SU-DHL-6 (cell line): Measurements from ENCODE around the gene SOAT2.

Experiments used
- H2AFZ ChIP-seq: fragments of 200-600 bp; sonication (generic); 2 replicates; pipeline ENCODE4 v1.6.1; 2014; ENCODE audit warnings: low read depth, mild to moderate bottlenecking, moderate library complexity, mixed read lengths, antibody characterized with exemption, low read length; ENCODE audit not compliant: severe bottlenecking
- H3F3A ChIP-seq: fragments of 200-600 bp; shearing (Covaris generic); 2 replicates; pipeline ENCODE4 v1.6.0; 2016; ENCODE audit warnings: antibody characterized with exemption, mild to moderate bottlenecking; ENCODE audit not compliant: insufficient read depth
- H3K27ac ChIP-seq: fragments of 200-600 bp; sonication (generic); 2 replicates; pipeline ENCODE4 v1.5.1; 2016; ENCODE audit warnings: low read depth, mild to moderate bottlenecking, low read length, moderate library complexity, mixed read lengths
- H3K27me3 ChIP-seq: fragments of 200-600 bp; sonication (generic), shearing (Covaris generic); 2 replicates; pipeline ENCODE4 v1.6.0; 2014; ENCODE audit warnings: mild to moderate bottlenecking, low read length
- H3K36me3 ChIP-seq: fragments of 200-600 bp; sonication (generic); 2 replicates; pipeline ENCODE4 v1.6.1; 2014; ENCODE audit warnings: mild to moderate bottlenecking, low read length, mixed read lengths
- H3K4me2 ChIP-seq: fragments of 300-600, 200-600 bp; shearing (Covaris generic), sonication (generic); 2 replicates; pipeline ENCODE4 v1.6.0; 2014; ENCODE audit warnings: low read length, low read depth, mild to moderate bottlenecking; ENCODE audit not compliant: poor library complexity, severe bottlenecking
- H3K4me3 ChIP-seq: fragments of 200-600 bp; sonication (generic); 2 replicates; pipeline ENCODE4 v1.5.1; 2014; ENCODE audit warnings: antibody characterized with exemption, low read length, mild to moderate bottlenecking, mixed read lengths; ENCODE audit not compliant: insufficient read depth, poor library complexity, severe bottlenecking
- H3K79me2 ChIP-seq: fragments of 200-600 bp; sonication (generic); 2 replicates; pipeline ENCODE4 v1.6.1; 2014; ENCODE audit warnings: mild to moderate bottlenecking, low read length, moderate library complexity; ENCODE audit not compliant: insufficient read depth
- H3K9ac ChIP-seq: fragments of 200-600 bp; sonication (generic); 2 replicates; pipeline ENCODE4 v1.7.0; 2014; ENCODE audit warnings: mild to moderate bottlenecking, low read length
- H3K9me2 ChIP-seq: fragments of 200-600 bp; sonication (generic); replicated peaks from 2 replicates; pipeline ENCODE4 v1.6.1; 2014; ENCODE audit warnings: low read length; ENCODE audit not compliant: insufficient read depth
- H3K9me3 ChIP-seq: fragments of 200-600 bp; sonication (generic); 2 replicates; pipeline ENCODE4 v1.6.1; 2014; ENCODE audit warnings: low read length, mixed read lengths; ENCODE audit not compliant: insufficient read depth
- H4K20me1 ChIP-seq: fragments of 200-600 bp; sonication (generic); 2 replicates; pipeline ENCODE4 v1.6.1; 2014; ENCODE audit warnings: low read depth, mild to moderate bottlenecking, antibody characterized with exemption, low read length, moderate library complexity, mixed read lengths
- EZH2phosphoT487 ChIP-seq: fragments of 200-600 bp; sonication (generic), shearing (Covaris generic); conservative IDR thresholded peaks from 2 replicates; pipeline ENCODE4 v1.6.1; 2018; ENCODE audit warnings: mild to moderate bottlenecking, antibody characterized with exemption, low read length, moderate library complexity, mixed read lengths
- TF ChIP-seq, protein P1 (sequence below): fragments of 200-600 bp; sonication (generic); IDR thresholded peaks from one replicate; pipeline ENCODE4 v1.5.1; 2017; ENCODE audit warnings: antibody characterized with exemption, mild to moderate bottlenecking, low read length, moderate library complexity; ENCODE audit not compliant: insufficient read depth, poor library complexity, severe bottlenecking

Gene SOAT2

DNA sequence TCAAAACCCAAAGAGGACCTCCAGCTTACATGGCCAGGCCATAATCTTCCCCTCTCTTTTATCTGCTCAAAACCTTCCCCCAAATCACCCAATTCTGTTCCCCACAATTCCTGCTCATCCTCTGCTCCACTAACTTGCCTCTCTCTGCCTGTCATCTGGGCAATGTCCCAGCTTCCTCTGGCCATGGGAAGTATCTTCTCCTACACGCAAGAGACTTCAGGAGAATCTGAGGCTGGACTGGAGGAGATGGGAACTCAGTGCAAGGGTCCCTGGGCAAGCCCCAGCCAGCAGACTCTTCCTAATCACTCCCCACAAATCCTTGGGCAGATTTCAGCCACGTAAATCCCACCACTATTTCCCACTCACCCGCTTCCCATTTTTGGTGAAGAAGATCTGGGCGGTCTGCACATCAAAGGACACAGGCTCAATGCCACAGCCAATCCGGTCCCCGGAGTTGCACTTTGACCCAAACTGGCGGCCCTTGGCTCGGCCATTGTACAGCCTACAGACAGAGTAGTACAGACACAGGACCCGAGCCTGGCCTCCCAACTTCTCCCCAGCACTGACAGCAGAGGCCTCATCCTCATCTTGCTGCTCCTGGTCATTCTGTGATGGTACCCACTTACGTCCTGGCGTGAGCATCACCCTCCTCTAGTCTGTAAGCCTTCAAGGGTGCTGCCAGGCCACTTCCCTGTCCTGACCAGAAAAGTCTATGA is 28.8 kb upstream of the SOAT2 start:
- no peak overlapping the region for H2AFZ ChIP-seq
- no peaks in the 10 kb centered on the region for H3K9me2 ChIP-seq
- no peak overlapping the region for H3K4me3 ChIP-seq
- H3K36me3 ChIP-seq: no peaks in the 10 kb centered on the region
- no peaks in the 10 kb centered on the region for H4K20me1 ChIP-seq
- TF ChIP-seq, protein P1, sequence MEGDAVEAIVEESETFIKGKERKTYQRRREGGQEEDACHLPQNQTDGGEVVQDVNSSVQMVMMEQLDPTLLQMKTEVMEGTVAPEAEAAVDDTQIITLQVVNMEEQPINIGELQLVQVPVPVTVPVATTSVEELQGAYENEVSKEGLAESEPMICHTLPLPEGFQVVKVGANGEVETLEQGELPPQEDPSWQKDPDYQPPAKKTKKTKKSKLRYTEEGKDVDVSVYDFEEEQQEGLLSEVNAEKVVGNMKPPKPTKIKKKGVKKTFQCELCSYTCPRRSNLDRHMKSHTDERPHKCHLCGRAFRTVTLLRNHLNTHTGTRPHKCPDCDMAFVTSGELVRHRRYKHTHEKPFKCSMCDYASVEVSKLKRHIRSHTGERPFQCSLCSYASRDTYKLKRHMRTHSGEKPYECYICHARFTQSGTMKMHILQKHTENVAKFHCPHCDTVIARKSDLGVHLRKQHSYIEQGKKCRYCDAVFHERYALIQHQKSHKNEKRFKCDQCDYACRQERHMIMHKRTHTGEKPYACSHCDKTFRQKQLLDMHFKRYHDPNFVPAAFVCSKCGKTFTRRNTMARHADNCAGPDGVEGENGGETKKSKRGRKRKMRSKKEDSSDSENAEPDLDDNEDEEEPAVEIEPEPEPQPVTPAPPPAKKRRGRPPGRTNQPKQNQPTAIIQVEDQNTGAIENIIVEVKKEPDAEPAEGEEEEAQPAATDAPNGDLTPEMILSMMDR: no peak
- TF ChIP-seq EZH2phosphoT487: no peak
- H3K9ac ChIP-seq: no peak overlapping the region
- H3K27me3 ChIP-seq: no peaks in the 10 kb centered on the region
- H3K79me2 ChIP-seq: peaks cover 7% of the 10 kb centered on the region
- H3K4me2 ChIP-seq: no peak overlapping the region
- H3F3A ChIP-seq: no peaks in the 10 kb centered on the region
- no peak overlapping the region for H3K27ac ChIP-seq
- no peaks in the 10 kb centered on the region for H3K9me3 ChIP-seq

DNA sequence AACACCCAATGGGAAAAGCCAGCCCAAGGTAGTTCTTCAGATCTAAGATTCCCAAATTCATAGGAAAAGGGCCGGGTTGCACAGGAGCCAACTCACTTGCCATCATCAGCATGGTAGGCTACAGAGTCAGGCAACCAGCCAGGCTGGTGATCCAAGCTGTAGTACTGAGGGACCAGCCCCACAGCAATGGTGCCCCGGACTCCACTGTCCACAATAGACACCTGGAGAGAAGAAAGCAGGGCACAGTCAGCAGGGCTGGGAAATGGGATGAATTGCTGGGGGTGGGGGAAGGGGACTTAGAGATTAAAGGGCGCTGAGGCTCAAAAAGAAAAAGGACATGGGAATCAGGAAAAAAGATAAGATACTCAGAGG is 28.3 kb upstream of the SOAT2 start:
- Histone ChIP-seq H2AFZ (no peak overlapping the region), H3K36me3 (no peaks in the 10 kb centered on the region), H3K4me2 (no peak overlapping the region), H3K27me3 (no peaks in the 10 kb centered on the region), H4K20me1 (no peaks in the 10 kb centered on the region), H3K4me3 (no peak overlapping the region), H3K27ac (no peak overlapping the region), H3K79me2 (peaks cover 7% of the 10 kb centered on the region), H3K9me3 (no peaks in the 10 kb centered on the region), H3K9me2 (no peaks in the 10 kb centered on the region), H3F3A (no peaks in the 10 kb centered on the region), H3K9ac (no peak overlapping the region)
- TF ChIP-seq, protein P1: no peak
- no peak for TF ChIP-seq EZH2phosphoT487

DNA sequence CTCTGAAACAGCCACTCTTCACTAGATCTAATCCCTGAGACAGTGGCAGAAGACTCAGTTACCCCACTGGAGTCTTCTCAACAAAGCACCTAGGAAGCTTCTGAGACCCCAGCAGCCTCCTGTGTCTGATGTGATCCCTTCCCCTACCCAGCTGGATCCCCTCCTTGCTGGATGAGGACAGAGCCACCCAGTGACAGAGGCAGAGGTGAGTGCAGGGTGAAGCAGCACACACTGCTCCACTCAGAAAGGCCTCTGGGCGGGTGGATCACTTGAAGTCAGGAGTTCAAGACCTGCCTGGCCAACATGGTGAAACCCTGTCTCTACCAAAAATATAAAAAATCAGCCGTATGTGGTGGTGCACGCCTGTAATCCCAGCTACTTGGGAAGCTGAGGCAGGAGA is 26.8 kb upstream of the SOAT2 start:
- no peaks in the 10 kb centered on the region for H3K9me3 ChIP-seq
- H3K36me3 ChIP-seq: no peaks in the 10 kb centered on the region
- no peak overlapping the region for H3K4me3 ChIP-seq
- H4K20me1 ChIP-seq: no peaks in the 10 kb centered on the region
- H3K4me2 ChIP-seq: no peak overlapping the region
- TF ChIP-seq EZH2phosphoT487: no peak
- TF ChIP-seq, protein P1: no peak
- H3K79me2 ChIP-seq: peaks cover 7% of the 10 kb centered on the region
- H3K9me2 ChIP-seq: no peaks in the 10 kb centered on the region
- H3K27ac ChIP-seq: no peak overlapping the region
- H3F3A ChIP-seq: no peaks in the 10 kb centered on the region
- H3K27me3 ChIP-seq: no peaks in the 10 kb centered on the region
- H2AFZ ChIP-seq: no peak overlapping the region
- no peak overlapping the region for H3K9ac ChIP-seq

DNA sequence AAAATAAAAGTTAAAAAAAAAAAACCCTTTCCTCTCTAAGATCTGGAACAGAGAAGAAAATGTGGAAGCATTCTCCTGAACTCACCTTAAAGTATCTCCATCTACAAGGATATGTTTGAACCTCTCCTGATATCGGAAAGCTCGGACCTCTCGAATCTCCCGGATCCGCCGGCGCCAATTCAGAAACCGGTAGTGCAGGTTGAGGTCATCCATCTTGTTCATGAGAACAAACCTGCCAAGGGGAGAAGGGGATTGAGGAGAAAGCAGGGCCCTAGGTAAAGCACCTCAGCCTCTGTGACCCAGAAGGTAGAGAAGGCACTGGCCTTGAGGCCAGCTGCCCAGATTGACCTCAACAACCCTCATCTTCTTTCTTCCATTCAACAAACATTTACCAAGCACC is 26.3 kb upstream of the SOAT2 start:
- Histone ChIP-seq H3K4me3 (no peak overlapping the region), H3K27ac (no peak overlapping the region), H3K9ac (no peak overlapping the region), H4K20me1 (no peaks in the 10 kb centered on the region), H2AFZ (no peak overlapping the region), H3K9me3 (no peaks in the 10 kb centered on the region), H3F3A (no peaks in the 10 kb centered on the region), H3K4me2 (no peak overlapping the region), H3K27me3 (no peaks in the 10 kb centered on the region), H3K36me3 (no peaks in the 10 kb centered on the region), H3K79me2 (peaks cover 7% of the 10 kb centered on the region), H3K9me2 (no peaks in the 10 kb centered on the region)
- TF ChIP-seq EZH2phosphoT487: no peak
